Kidney (tissue), 14 donors: Measurements from ENCODE around the gene FARP1. TPM values are rescaled to one million over a fixed set of nuclear protein-coding genes. Genes with fewer than 3 reads are reported as not detected.

Experiments used
- DNase-seq, 5 donors: peaks; one replicate each; pipeline ENCODE4 v3.0.0-alpha.2; 2013 to 2020
- FAIRE-seq: peaks from 2 replicates; lab custom pipeline; 2012; peaks lifted over from hg19 to GRCh38; lab: Jason Lieb, UNC
- H3K27ac ChIP-seq, 2 donors: one replicate each; pipeline ENCODE4 v1.7.0; 2013; ENCODE audit warnings: low read depth in 2 of 2, low read length in 2 of 2, inconsistent platforms in 1 of 2
- H3K27me3 ChIP-seq: one replicate; pipeline ENCODE4 v1.7.1; 2013; ENCODE audit warnings: low read length, inconsistent platforms; ENCODE audit not compliant: control insufficient read depth, insufficient read depth
- H3K36me3 ChIP-seq, 3 donors: one replicate each; pipeline versions ENCODE4 v1.7.0 to v1.7.1; 2013; ENCODE audit warnings: low read length in 3 of 3, control low read depth in 1 of 3, inconsistent platforms in 1 of 3; ENCODE audit not compliant: insufficient read depth in 3 of 3, control insufficient read depth in 2 of 3
- H3K4me1 ChIP-seq, 3 donors: one replicate each; pipeline versions ENCODE4 v1.7.0 to v1.7.1; 2013; ENCODE audit warnings: low read length in 3 of 3, inconsistent platforms in 1 of 3, low read depth in 1 of 3; ENCODE audit not compliant: control insufficient read depth in 2 of 3, insufficient read depth in 2 of 3
- H3K4me3 ChIP-seq, 3 donors: one replicate each; pipeline versions ENCODE4 v1.7.0 to v1.8.1; 2013; ENCODE audit warnings: low read length in 3 of 3, control low read depth in 1 of 3, inconsistent platforms in 1 of 3
- H3K9ac ChIP-seq, 3 donors: one replicate each; pipeline versions ENCODE4 v1.7.0 to v1.7.1; 2013; ENCODE audit warnings: low read length in 3 of 3, control low read depth in 1 of 3, inconsistent platforms in 1 of 3
- H3K9me3 ChIP-seq, 3 donors: one replicate each; pipeline versions ENCODE4 v1.7.0 to v1.7.1; 2013; ENCODE audit warnings: low read length in 3 of 3, control low read depth in 1 of 3, inconsistent platforms in 1 of 3; ENCODE audit not compliant: control insufficient read depth in 2 of 3, insufficient read depth in 1 of 3
- CTCF ChIP-seq: IDR thresholded peaks from 3 replicates; pipeline ENCODE4 v1.5.1; 2012; ENCODE audit warnings: mild to moderate bottlenecking, moderate library complexity, borderline replicate concordance; ENCODE audit not compliant: insufficient read depth; ENCODE audit errors: extremely low read depth
- intact Hi-C: fragments of 100-400 bp; cut with DNase I; formaldehyde crosslinking; loops from one replicate; pipeline ENCODE4 v1.11.1; 2022
- polyA plus RNA-seq: library from polyadenylated mRNA; stranded (reverse); fragments of 350-450 nt; fragmentation: Illumina TruSeq; extraction: RNeasy Lipid Tissue Mini Kit (QIAGEN cat#74804); gene quantifications from one replicate; pipeline ENCODE4 v1.2.3, GENCODE V29; 2014; ENCODE audit warnings: low read depth, low replicate concordance; ENCODE audit not compliant: insufficient read depth
- total RNA-seq: library from RNA; stranded (reverse); fragmentation: NEBNext Ultra II Directional; extraction: Animal tissue kit (Norgen Biotek cat#: 25700); gene quantifications from one replicate; pipeline ENCODE4 v1.2.1, GENCODE V29; 2021
- donor health status: control.
- donor health status: control.
- donor health status: control.
- donor health status: control.
- donor health status: control.
- donor health status: DM: yes; HTN: yes; CAD: no.
- donor health status: Normal renal cell carcinoma (clear cell type).

The FARP1 gene
- total and polyA plus RNA-seq, 2 donors from 2014 or later: 123 to 229 TPM

DNA sequence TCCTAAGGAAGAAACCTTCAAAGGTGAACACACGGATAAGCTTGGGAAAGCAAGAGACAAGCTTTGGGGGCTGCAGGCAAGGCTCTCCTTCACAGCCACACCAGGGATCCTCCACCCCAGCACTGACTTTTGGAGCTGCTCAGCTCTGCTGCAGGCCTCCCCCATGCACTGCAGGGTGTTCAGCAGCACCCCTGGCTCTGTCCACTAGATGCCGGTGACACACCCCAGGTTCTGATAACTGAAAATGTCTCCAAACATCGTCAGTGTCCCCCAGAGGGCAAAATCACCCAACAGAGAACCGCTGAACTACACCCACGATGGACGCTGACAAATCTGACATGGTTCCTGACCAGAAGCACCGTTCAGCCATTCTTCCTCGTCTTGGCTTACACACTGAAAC is 343.5 kb downstream of the FARP1 start:
- no peaks in the 10 kb centered on the region for H3K9me3 ChIP-seq
- no peak for FAIRE-seq
- no peak for DNase-seq
- H3K4me1 ChIP-seq: peaks cover 14 to 51% (median 49%) of the 10 kb centered on the region in 3 donors
- no peak overlapping the region for H3K9ac ChIP-seq
- no peak for TF ChIP-seq CTCF
- no peak overlapping the region for H3K27ac ChIP-seq
- peaks cover 0 to 5% (median 0%) of the 10 kb centered on the region in 3 donors for H3K36me3 ChIP-seq
- no peak overlapping the region for H3K4me3 ChIP-seq
- H3K27me3 ChIP-seq: no peaks in the 10 kb centered on the region
- intact Hi-C loops: no loop called here

DNA sequence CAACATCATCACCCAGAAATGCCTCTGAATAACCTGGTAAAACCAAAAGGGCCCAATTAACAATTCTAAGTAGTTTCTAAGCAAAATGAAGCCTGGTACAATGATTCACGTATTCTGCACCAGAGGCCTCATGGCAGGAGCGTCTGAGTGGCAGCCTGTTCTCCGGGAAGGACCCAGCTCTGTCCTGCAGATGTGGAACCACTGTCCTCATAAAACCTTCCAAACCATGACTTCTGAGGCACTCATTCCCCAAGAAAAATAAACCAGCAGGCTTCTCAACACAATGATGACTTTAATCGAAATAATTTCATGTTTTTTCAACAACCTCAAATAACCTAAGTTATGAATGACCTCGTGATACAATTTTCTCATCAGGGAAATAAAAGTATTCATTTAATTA is 344.1 kb downstream of the FARP1 start:
- Histone ChIP-seq H3K9ac (no peak overlapping the region), H3K27ac (no peak overlapping the region), H3K36me3 (peaks cover 0 to 4% (median 0%) of the 10 kb centered on the region in 3 donors), H3K9me3 (no peaks in the 10 kb centered on the region), H3K4me1 (peaks cover 14 to 51% (median 49%) of the 10 kb centered on the region in 3 donors), H3K27me3 (no peaks in the 10 kb centered on the region), H3K4me3 (no peak overlapping the region)
- no peak for FAIRE-seq
- DNase-seq: no peak
- intact Hi-C loops: no loop called here
- TF ChIP-seq CTCF: no peak

GRCh38 chr13:98487522-98487921 is 344.6 kb downstream of the FARP1 start:
- H3K27me3 ChIP-seq: no peaks in the 10 kb centered on the region
- no peak overlapping the region for H3K4me3 ChIP-seq
- H3K9me3 ChIP-seq: no peaks in the 10 kb centered on the region
- DNase-seq (no peak), FAIRE-seq (no peak)
- peaks cover 14 to 49% (median 47%) of the 10 kb centered on the region in 3 donors for H3K4me1 ChIP-seq
- intact Hi-C loops: no loop called here
- H3K36me3 ChIP-seq: peaks cover 0 to 4% (median 0%) of the 10 kb centered on the region in 3 donors
- H3K9ac ChIP-seq: no peak overlapping the region
- no peak for TF ChIP-seq CTCF
- H3K27ac ChIP-seq: no peak overlapping the region

- Histone ChIP-seq H3K4me1 (peaks cover 13 to 48% (median 40%) of the 10 kb centered on the region in 3 donors), H3K9ac (no peak overlapping the region), H3K36me3 (peaks cover 0 to 4% (median 0%) of the 10 kb centered on the region in 3 donors), H3K27ac (peak overlapping the region; percentile 3 to 51), H3K27me3 (no peaks in the 10 kb centered on the region), H3K9me3 (no peaks in the 10 kb centered on the region), H3K4me3 (no peak overlapping the region)
- intact Hi-C loops: no loop called here
- DNase-seq (no peak), FAIRE-seq (no peak)
- TF ChIP-seq CTCF: no peak
Observed at GRCh38 chr13:98488736-98489135, 345.8 kb downstream of the FARP1 start.
